A549 (cell line): ENCODE measurements around the gene SNX11. TPM values are rescaled to one million over a fixed set of nuclear protein-coding genes. Genes with fewer than 3 reads are reported as not detected.

Source experiments
- ATAC-seq, 2 experiments: fragments of 200-7000 bp in 1 of 2; fragments of >200 bp in 1 of 2; cut with Nextera tagmentation in 1 of 2; cut with Tn5 transposase in 1 of 2; 3 replicates each; pipeline versions ENCODE4 v1.8.0 to v1.9.1; 2018 to 2020; ENCODE audit warnings: mild to moderate bottlenecking in 1 of 2, moderate library complexity in 1 of 2
- CTCF ChIA-PET: fragments of 300-600 bp; sonication (Branson Sonifier 250); formaldehyde crosslinking; extraction: SDS; loops from one replicate; lab custom pipeline; 2021; ENCODE audit warnings: antibody characterized with exemption, inconsistent platforms; lab: Yijun Ruan, JAX
- POLR2A ChIA-PET: fragments of 350-600 bp; formaldehyde crosslinking; extraction: SDS; loops from one replicate; lab custom pipeline; 2021; ENCODE audit warnings: antibody characterized with exemption, inconsistent platforms; lab: Yijun Ruan, JAX
- DNase-seq, 2 experiments: peaks; one replicate each; pipeline versions ENCODE4 v3.0.0 to v3.0.0-alpha.2; 2011 to 2016; ENCODE audit warnings: low read depth in 1 of 2, low spot score in 1 of 2
- FAIRE-seq: peaks from 2 replicates; lab custom pipeline; 2011; peaks lifted over from hg19 to GRCh38; lab: Jason Lieb, UNC
- H3K27ac ChIP-seq, 2 experiments: fragments of >200 bp; sonication (Bioruptor Twin); formaldehyde crosslinking; 3 replicates each; pipeline ENCODE4 v1.5.1; 2016 to 2017
- H3K4me1 ChIP-seq: fragments of >200 bp; sonication (Bioruptor Twin); formaldehyde crosslinking; 3 replicates; pipeline ENCODE4 v1.6.1; 2016
- H3K4me2 ChIP-seq: fragments of >200 bp; sonication (Bioruptor Twin); formaldehyde crosslinking; 3 replicates; pipeline ENCODE4 v1.6.1; 2016
- H3K4me3 ChIP-seq: fragments of >200 bp; sonication (Bioruptor Twin); formaldehyde crosslinking; 3 replicates; pipeline ENCODE4 v1.5.1; 2016
- H3K9me3 ChIP-seq: fragments of >200 bp; sonication (Bioruptor Twin); formaldehyde crosslinking; 3 replicates; pipeline ENCODE4 v1.6.1; 2016
- CBX2 ChIP-seq: fragments of 200-600 bp; sonication (generic); IDR thresholded peaks from 2 replicates; pipeline ENCODE4 v1.6.1; 2016; ENCODE audit warnings: low read depth, mild to moderate bottlenecking, borderline replicate concordance
- CBX8 ChIP-seq: fragments of 200-600 bp; sonication (generic); IDR thresholded peaks from 2 replicates; pipeline ENCODE4 v1.6.1; 2016
- CTCF ChIP-seq: fragments of >200 bp; sonication (Bioruptor Twin); formaldehyde crosslinking; IDR thresholded peaks from 3 replicates; pipeline ENCODE4 v1.5.1; 2016
- ESRRA ChIP-seq: fragments of 150-350 bp; IDR thresholded peaks from 2 replicates; pipeline ENCODE4 v1.6.1; 2014; ENCODE audit warnings: mild to moderate bottlenecking, low read length, borderline replicate concordance
- FOSL2 ChIP-seq, 2 experiments: fragments of 450-650 bp in 1 of 2; fragments of >200 bp in 1 of 2; sonication (Bioruptor Twin) in 1 of 2; formaldehyde crosslinking; IDR thresholded peaks; 2 replicates each; pipeline versions ENCODE4 v1.5.0 to v1.6.1; 2016 to 2020; ENCODE audit warnings: mild to moderate bottlenecking in 1 of 2, moderate library complexity in 1 of 2
- HOXB13 ChIP-seq: fragments of 250-450 bp; sonication (Bioruptor Pico); IDR thresholded peaks from 2 replicates; pipeline ENCODE4 v1.5.0; 2020; ENCODE audit warnings: low read depth, mild to moderate bottlenecking, moderate library complexity
- MAFK ChIP-seq: fragments of 450-650 bp; IDR thresholded peaks from 2 replicates; pipeline ENCODE4 v1.6.1; 2014; ENCODE audit not compliant: partially characterized antibody
- MAX ChIP-seq: IDR thresholded peaks from 2 replicates; pipeline ENCODE4 v1.6.1; 2012
- MYC ChIP-seq: IDR thresholded peaks from 2 replicates; pipeline ENCODE4 v1.6.1; 2012; ENCODE audit warnings: mild to moderate bottlenecking, inconsistent platforms, low read length, improper control_type of control experiment, borderline replicate concordance
- NFE2L2 ChIP-seq: fragments of 150-350 bp; conservative IDR thresholded peaks from 2 replicates; pipeline ENCODE4 v1.6.1; 2014; ENCODE audit warnings: low read length
- PBX3 ChIP-seq: IDR thresholded peaks from 2 replicates; pipeline ENCODE4 v1.6.1; 2012
- RARB ChIP-seq: fragments of 250-450 bp; sonication (Bioruptor Pico); IDR thresholded peaks from 2 replicates; pipeline ENCODE4 v1.8.0; 2021; ENCODE audit warnings: mild to moderate bottlenecking, moderate library complexity
- RCOR1 ChIP-seq: fragments of 150-350 bp; IDR thresholded peaks from 2 replicates; pipeline ENCODE4 v1.6.1; 2014; ENCODE audit warnings: antibody characterized with exemption, low read length, low read depth
- ZC3H11A ChIP-seq: fragments of 450-650 bp; IDR thresholded peaks from 2 replicates; pipeline ENCODE4 v1.6.1; 2014; ENCODE audit warnings: antibody characterized with exemption, mild to moderate bottlenecking
- ZFP36 ChIP-seq: fragments of 450-650 bp; IDR thresholded peaks from 2 replicates; pipeline ENCODE4 v1.6.1; 2014; ENCODE audit warnings: borderline replicate concordance; ENCODE audit not compliant: partially characterized antibody
- ZNF302 ChIP-seq: fragments of 250-450 bp; sonication (Bioruptor Pico); IDR thresholded peaks from 2 replicates; pipeline ENCODE4 v1.9.0; 2021; ENCODE audit warnings: inconsistent platforms, mild to moderate bottlenecking, moderate library complexity
- WGBS: methylation state at CpG from one replicate; pipeline ENCODE4 v1.1.6; 2017; ENCODE audit errors: missing lambda C conversion rate; 5-methylcytosine and 5-hydroxymethylcytosine counted together
- polyA plus RNA-seq, 4 experiments: library from polyadenylated mRNA; depleted of rRNA in 3 of 4; stranded (reverse); fragments of >200 nt; fragmentation: RNase III in 1 of 4; extraction: RNeasy Plus Mini Kit Qiagen cat#74134 plus additional on column Dnase treatment in 1 of 4; gene quantifications; 2 replicates in 3 of 4; 3 replicates in 1 of 4; pipeline ENCODE4 v1.2.3, GENCODE V29; 2011 to 2017
- TF ChIP-seq, protein P1 (sequence below): fragments of 250-450 bp; sonication (Bioruptor Pico); IDR thresholded peaks from 2 replicates; pipeline ENCODE4 v1.5.0; 2020; ENCODE audit warnings: low read depth, mild to moderate bottlenecking, moderate library complexity

The SNX11 gene
- polyA plus RNA-seq, 2 of the 4 experiments (the other 2 are of a cell fraction): 22.3 to 28.4 TPM

- WGBS: 88% methylated on average over 19 of the region's 19 CpGs
- ATAC-seq: no peak
- no peak for DNase-seq
- ChIA-PET POLR2A (interaction anchor here (0.6 kb wide), 1 partner anchor 454 kb away, joined by 3 read pairs; no protein-coding TSS in a partner anchor), CTCF (interaction anchor here (0.6 to 10.3 kb wide), 5 partner anchors 10 to 1041 kb away, joined by 3 to 79 read pairs (median 9); no protein-coding TSS in a partner anchor)
- Histone ChIP-seq H3K4me1 (peaks cover 19% of the 10 kb centered on the region), H3K4me2 (peak overlapping the region; percentile 91), H3K9me3 (no peaks in the 10 kb centered on the region), H3K27ac (peak overlapping the region; percentile 89 to 90), H3K4me3 (peak overlapping the region; percentile 76)
- TF ChIP-seq RCOR1 (no peak), ZFP36 (no peak), RARB (CRISPR knock-in tag) (no peak)
- no peak for FAIRE-seq
These were observed 5.4 kb upstream of the SNX11 start for GRCh38 chr17:48102043-48102750.

- Histone ChIP-seq H3K4me3 (no peak overlapping the region), H3K4me1 (peaks cover 14% of the 10 kb centered on the region), H3K27ac (no peak overlapping the region), H3K4me2 (no peak overlapping the region), H3K9me3 (no peaks in the 10 kb centered on the region)
- WGBS: 90% methylated on average over 14 of the region's 14 CpGs
- ChIA-PET CTCF (interaction anchor here (0.6 to 10.3 kb wide), 9 partner anchors 8 to 1040 kb away, joined by 3 to 79 read pairs (median 5); no protein-coding TSS in a partner anchor), POLR2A (interaction anchor here (0.6 kb wide), 1 partner anchor 449 kb away, joined by 4 read pairs; no protein-coding TSS in a partner anchor)
- DNase-seq (peak in 1 of 2 experiments; percentile 63), ATAC-seq (no peak), FAIRE-seq (no peak)
- TF ChIP-seq MAFK: peak; percentile 87
- no peak for TF ChIP-seq CBX8
- TF ChIP-seq, protein P1, sequence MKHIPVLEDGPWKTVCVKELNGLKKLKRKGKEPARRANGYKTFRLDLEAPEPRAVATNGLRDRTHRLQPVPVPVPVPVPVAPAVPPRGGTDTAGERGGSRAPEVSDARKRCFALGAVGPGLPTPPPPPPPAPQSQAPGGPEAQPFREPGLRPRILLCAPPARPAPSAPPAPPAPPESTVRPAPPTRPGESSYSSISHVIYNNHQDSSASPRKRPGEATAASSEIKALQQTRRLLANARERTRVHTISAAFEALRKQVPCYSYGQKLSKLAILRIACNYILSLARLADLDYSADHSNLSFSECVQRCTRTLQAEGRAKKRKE (CRISPR knock-in tag): no peak
These were observed 4.5 kb upstream of the SNX11 start for GRCh38 chr17:48102798-48103715.

DNA sequence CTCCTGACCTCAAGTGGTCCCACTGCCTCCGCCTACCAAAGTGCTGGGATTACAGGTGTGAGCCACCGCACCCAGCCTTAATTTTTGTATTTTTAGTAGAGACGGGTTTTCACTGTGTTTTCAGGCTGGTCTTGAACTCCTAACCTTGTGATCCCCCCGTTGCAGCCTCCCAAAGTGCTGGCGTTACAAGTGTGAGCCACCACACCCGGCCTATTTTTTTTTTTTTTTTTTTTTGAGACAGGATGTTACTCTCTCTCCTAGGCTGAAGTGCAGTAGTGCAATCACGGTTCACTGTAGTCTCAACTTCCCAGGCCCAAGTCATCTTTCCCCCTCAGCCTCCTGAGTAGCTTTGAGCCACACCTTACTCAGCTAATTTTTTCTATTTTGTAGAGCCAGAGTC lies 3.1 kb upstream of the SNX11 start:
- CTCF ChIA-PET: interaction anchor here (0.8 to 10.3 kb wide), 7 partner anchors 9 to 77 kb away, joined by 3 to 79 read pairs (median 3); no protein-coding TSS in a partner anchor
- POLR2A ChIA-PET: interaction anchor here (0.6 kb wide), 1 partner anchor 20 kb away, joined by 3 read pairs; no protein-coding TSS in a partner anchor
- Histone ChIP-seq H3K4me1 (peaks cover 18% of the 10 kb centered on the region), H3K27ac (no peak overlapping the region), H3K9me3 (no peaks in the 10 kb centered on the region), H3K4me3 (no peak overlapping the region), H3K4me2 (no peak overlapping the region)
- TF ChIP-seq CTCF (no peak), PBX3 (no peak), RARB (CRISPR knock-in tag) (no peak), MAX (no peak), NFE2L2 (no peak), MYC (no peak), ZNF302 (CRISPR knock-in tag) (no peak), CBX2 (no peak), HOXB13 (CRISPR knock-in tag) (no peak), ZC3H11A (no peak), ESRRA (no peak), FOSL2 (IDR thresholded peaks at IDR 0.05) (no peak), FOSL2 (CRISPR knock-in tag; IDR thresholded peaks at IDR 0.05) (no peak), RCOR1 (no peak)
- FAIRE-seq (no peak), DNase-seq (no peak), ATAC-seq (no peak)
- WGBS: 80% methylated on average over 7 of the region's 7 CpGs
